SW 1271 (cell line): ENCODE measurements around the gene HOXB4.

Experiments used
- DNase-seq, 2 experiments: peaks; one replicate each; lab custom pipeline; 2025; lab: John Stamatoyannopoulos, UW

The HOXB4 gene

GRCh38 chr17:48571826-48572417, 6.2 kb downstream of the HOXB4 start:
- no peak for DNase-seq

GRCh38 chr17:48571024-48571818, 6.9 kb downstream of the HOXB4 start:
- DNase-seq, result no peak

- no peak for DNase-seq
Observed at GRCh38 chr17:48570325-48571023, 7.7 kb downstream of the HOXB4 start.

- no peak for DNase-seq
Observed at GRCh38 chr17:48569674-48570324, 8.4 kb downstream of the HOXB4 start.

GRCh38 chr17:48569240-48569582, 8.9 kb downstream of the HOXB4 start:
- DNase-seq, result no peak

GRCh38 chr17:48568499-48569239, 9.5 kb downstream of the HOXB4 start:
- DNase-seq, result no peak

GRCh38 chr17:48567646-48568354, 10.3 kb downstream of the HOXB4 start:
- no peak for DNase-seq

GRCh38 chr17:48567209-48567608, 10.9 kb downstream of the HOXB4 start:
- no peak for DNase-seq

- DNase-seq, result no peak
Observed at GRCh38 chr17:48566717-48567116, 11.4 kb downstream of the HOXB4 start.

GRCh38 chr17:48565925-48566710, 12.0 kb downstream of the HOXB4 start:
- no peak for DNase-seq

- no peak for DNase-seq
Observed at GRCh38 chr17:48565022-48565554, 13.1 kb downstream of the HOXB4 start.

GRCh38 chr17:48564188-48565021, 13.7 kb downstream of the HOXB4 start:
- no peak for DNase-seq

- no peak for DNase-seq
Observed at GRCh38 chr17:48563867-48564187, 14.3 kb downstream of the HOXB4 start.

- no peak for DNase-seq
Observed at GRCh38 chr17:48563385-48563838, 14.7 kb downstream of the HOXB4 start.

- no peak for DNase-seq
Observed at GRCh38 chr17:48562934-48563333, 15.2 kb downstream of the HOXB4 start.

- DNase-seq, result no peak
Observed at GRCh38 chr17:48561884-48562810, 16.0 kb downstream of the HOXB4 start.

GRCh38 chr17:48559840-48560817, 18.0 kb downstream of the HOXB4 start:
- DNase-seq, result no peak
